KOPT-K1 (cell line): Measurements from ENCODE around the gene DCTN2.
"Not testable (repeated sequence)": the region's sequence is repeated elsewhere in the genome, so short reads cannot be mapped to it uniquely, and the experiment has no call there.

Experiments
- H3K27ac ChIP-seq: fragments of 200-600 bp; sonication (generic); 2 replicates; pipeline ENCODE4 v1.5.1; 2016; ENCODE audit warnings: antibody characterized with exemption, mild to moderate bottlenecking, low read depth, low read length; ENCODE audit not compliant: poor library complexity, severe bottlenecking
- H3K36me3 ChIP-seq: fragments of 200-600 bp; sonication (generic); 2 replicates; pipeline ENCODE4 v1.5.1; 2017; ENCODE audit warnings: antibody characterized with exemption, mild to moderate bottlenecking, low read length, moderate library complexity; ENCODE audit not compliant: insufficient read depth
- H3K9me3 ChIP-seq: fragments of 200-600 bp; sonication (generic); 2 replicates; pipeline ENCODE4 v1.5.1; 2017; ENCODE audit warnings: antibody characterized with exemption, low read length, mild to moderate bottlenecking; ENCODE audit not compliant: insufficient read depth, poor library complexity, severe bottlenecking

The DCTN2 gene

GRCh38 chr12:57582440-57582839 is 35.4 kb upstream of the DCTN2 start:
- H3K27ac ChIP-seq = no peak overlapping the region
- H3K36me3 ChIP-seq = no peaks in the 10 kb centered on the region
- no peaks in the 10 kb centered on the region for H3K9me3 ChIP-seq

- Histone ChIP-seq H3K9me3 (no peaks in the 10 kb centered on the region), H3K36me3 (no peaks in the 10 kb centered on the region), H3K27ac (no peak overlapping the region)
Observed at GRCh38 chr12:57581802-57582201, 34.8 kb upstream of the DCTN2 start.

GRCh38 chr12:57580466-57580795 is 33.4 kb upstream of the DCTN2 start:
- Histone ChIP-seq H3K36me3 (no peaks in the 10 kb centered on the region), H3K9me3 (no peaks in the 10 kb centered on the region), H3K27ac (no peak overlapping the region)

GRCh38 chr12:57579677-57580465 is 32.9 kb upstream of the DCTN2 start:
- Histone ChIP-seq H3K36me3 (no peaks in the 10 kb centered on the region), H3K27ac (no peak overlapping the region), H3K9me3 (no peaks in the 10 kb centered on the region)

- Histone ChIP-seq H3K9me3 (no peaks in the 10 kb centered on the region), H3K27ac (no peak overlapping the region), H3K36me3 (no peaks in the 10 kb centered on the region)
Observed at GRCh38 chr12:57579011-57579410, 32.0 kb upstream of the DCTN2 start.

- Histone ChIP-seq H3K36me3 (no peaks in the 10 kb centered on the region), H3K27ac (no peak overlapping the region), H3K9me3 (no peaks in the 10 kb centered on the region)
Observed at GRCh38 chr12:57577981-57578758, 31.2 kb upstream of the DCTN2 start.

GRCh38 chr12:57576613-57577160 is 29.7 kb upstream of the DCTN2 start:
- Histone ChIP-seq H3K9me3 (no peaks in the 10 kb centered on the region), H3K27ac (no peak overlapping the region), H3K36me3 (no peaks in the 10 kb centered on the region)

GRCh38 chr12:57575771-57576612 is 29.0 kb upstream of the DCTN2 start:
- Histone ChIP-seq H3K9me3 (no peaks in the 10 kb centered on the region), H3K36me3 (no peaks in the 10 kb centered on the region), H3K27ac (no peak overlapping the region)

- no peaks in the 10 kb centered on the region for H3K36me3 ChIP-seq
- H3K9me3 ChIP-seq = no peaks in the 10 kb centered on the region
- H3K27ac ChIP-seq = no peak overlapping the region
Observed at GRCh38 chr12:57574795-57575194, 27.8 kb upstream of the DCTN2 start.

GRCh38 chr12:57571926-57572762 is 25.2 kb upstream of the DCTN2 start:
- Histone ChIP-seq H3K27ac (no peak overlapping the region), H3K9me3 (no peaks in the 10 kb centered on the region), H3K36me3 (no peaks in the 10 kb centered on the region)

GRCh38 chr12:57570438-57570837 is 23.4 kb upstream of the DCTN2 start:
- not testable (repeated sequence) for H3K9me3 ChIP-seq, H3K36me3 ChIP-seq, H3K27ac ChIP-seq

- H3K36me3 ChIP-seq = no peaks in the 10 kb centered on the region
- no peak overlapping the region for H3K27ac ChIP-seq
- H3K9me3 ChIP-seq = no peaks in the 10 kb centered on the region
Observed at GRCh38 chr12:57569858-57570257, 22.9 kb upstream of the DCTN2 start.

- Histone ChIP-seq H3K36me3 (no peaks in the 10 kb centered on the region), H3K27ac (no peak overlapping the region), H3K9me3 (no peaks in the 10 kb centered on the region)
Observed at GRCh38 chr12:57568838-57569237, 21.8 kb upstream of the DCTN2 start.

- H3K36me3 ChIP-seq = no peaks in the 10 kb centered on the region
- H3K9me3 ChIP-seq = no peaks in the 10 kb centered on the region
- H3K27ac ChIP-seq = no peak overlapping the region
Observed at GRCh38 chr12:57564178-57564740, 17.3 kb upstream of the DCTN2 start.
